Neutrophil (primary cell): ENCODE results near the gene RAX2.

ENCODE experiments used
- H3K27ac ChIP-seq: fragments of 200-600 bp; sonication (generic); 2 replicates; pipeline ENCODE4 v1.5.1; 2016; ENCODE audit warnings: mild to moderate bottlenecking, moderate library complexity
- H3K27me3 ChIP-seq: fragments of 200-600 bp; sonication (generic); 2 replicates; pipeline ENCODE4 v1.6.0; 2016; ENCODE audit warnings: mild to moderate bottlenecking
- H3K36me3 ChIP-seq: fragments of 200-600 bp; sonication (generic); 2 replicates; pipeline ENCODE4 v1.5.1; 2017
- H3K4me1 ChIP-seq, 2 experiments: fragments of 200-600 bp in 1 of 2; sonication (generic) in 1 of 2; 1 replicate in 1 of 2; 2 replicates in 1 of 2; pipeline versions ENCODE4 v1.5.1 to v1.6.1; 2013 to 2016; ENCODE audit warnings: low read depth in 1 of 2, low read length in 1 of 2, mild to moderate bottlenecking in 1 of 2, moderate library complexity in 1 of 2; ENCODE audit not compliant: control insufficient read depth in 1 of 2, insufficient read depth in 1 of 2
- H3K4me3 ChIP-seq, 2 experiments: fragments of 200-600 bp in 1 of 2; sonication (generic) in 1 of 2; 1 replicate in 1 of 2; 2 replicates in 1 of 2; pipeline ENCODE4 v1.5.1; 2013 to 2016; ENCODE audit warnings: low read depth in 1 of 2, low read length in 1 of 2, mild to moderate bottlenecking in 1 of 2, moderate library complexity in 1 of 2
- H3K9me3 ChIP-seq: fragments of 200-600 bp; sonication (generic); 2 replicates; pipeline ENCODE4 v1.5.1; 2016
- CTCF ChIP-seq: fragments of 200-600 bp; sonication (generic); IDR thresholded peaks from 2 replicates; pipeline ENCODE4 v1.5.1; 2016; ENCODE audit warnings: antibody characterized with exemption

The RAX2 gene

DNA sequence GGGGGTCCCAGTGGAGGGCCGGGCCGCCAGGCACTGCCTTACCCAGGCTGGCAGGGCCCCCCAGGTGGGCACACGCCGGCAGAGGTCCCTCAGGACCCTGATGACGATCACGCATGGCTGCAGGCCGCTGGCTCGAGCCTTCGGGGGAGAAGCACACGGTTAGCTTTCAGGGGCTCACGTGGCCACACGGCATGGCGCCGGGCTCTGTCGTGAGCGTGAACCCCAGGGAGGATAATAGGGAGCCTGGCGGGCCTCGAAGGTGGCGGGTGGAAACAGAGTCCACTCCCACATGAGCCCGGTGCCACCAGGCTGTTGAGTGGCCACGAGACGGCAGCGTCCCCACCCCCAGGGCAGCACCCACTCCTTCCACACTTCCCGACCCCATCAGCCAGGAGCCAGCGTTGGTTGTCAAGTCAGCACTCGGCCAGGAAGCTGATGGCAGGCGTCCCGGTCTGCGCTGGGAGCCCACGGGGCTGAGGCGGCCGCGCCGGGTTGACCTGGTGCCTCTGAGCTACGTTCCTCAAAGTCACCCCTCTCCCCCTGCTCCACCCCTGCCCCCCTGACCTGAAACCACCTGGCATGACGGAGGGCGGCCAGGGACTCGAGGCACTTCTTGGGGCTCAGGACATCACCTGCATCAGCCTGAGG, 38.8 kb upstream of the RAX2 start:
- no peak for TF ChIP-seq CTCF
- no peaks in the 10 kb centered on the region for H3K36me3 ChIP-seq
- no peak overlapping the region for H3K4me3 ChIP-seq
- H3K9me3 ChIP-seq = no peaks in the 10 kb centered on the region
- no peaks in the 10 kb centered on the region for H3K27me3 ChIP-seq
- H3K27ac ChIP-seq = peak overlapping the region; percentile 92
- H3K4me1 ChIP-seq = peaks cover 53 to 55% of the 10 kb centered on the region in 2 experiments

- Histone ChIP-seq H3K27ac (peak overlapping the region; percentile 92), H3K4me1 (peaks cover 52 to 53% of the 10 kb centered on the region in 2 experiments), H3K36me3 (no peaks in the 10 kb centered on the region), H3K9me3 (no peaks in the 10 kb centered on the region), H3K27me3 (no peaks in the 10 kb centered on the region), H3K4me3 (no peak overlapping the region)
- no peak for TF ChIP-seq CTCF
Observed at GRCh38 chr19:3809881-3810707, 38.1 kb upstream of the RAX2 start.

DNA sequence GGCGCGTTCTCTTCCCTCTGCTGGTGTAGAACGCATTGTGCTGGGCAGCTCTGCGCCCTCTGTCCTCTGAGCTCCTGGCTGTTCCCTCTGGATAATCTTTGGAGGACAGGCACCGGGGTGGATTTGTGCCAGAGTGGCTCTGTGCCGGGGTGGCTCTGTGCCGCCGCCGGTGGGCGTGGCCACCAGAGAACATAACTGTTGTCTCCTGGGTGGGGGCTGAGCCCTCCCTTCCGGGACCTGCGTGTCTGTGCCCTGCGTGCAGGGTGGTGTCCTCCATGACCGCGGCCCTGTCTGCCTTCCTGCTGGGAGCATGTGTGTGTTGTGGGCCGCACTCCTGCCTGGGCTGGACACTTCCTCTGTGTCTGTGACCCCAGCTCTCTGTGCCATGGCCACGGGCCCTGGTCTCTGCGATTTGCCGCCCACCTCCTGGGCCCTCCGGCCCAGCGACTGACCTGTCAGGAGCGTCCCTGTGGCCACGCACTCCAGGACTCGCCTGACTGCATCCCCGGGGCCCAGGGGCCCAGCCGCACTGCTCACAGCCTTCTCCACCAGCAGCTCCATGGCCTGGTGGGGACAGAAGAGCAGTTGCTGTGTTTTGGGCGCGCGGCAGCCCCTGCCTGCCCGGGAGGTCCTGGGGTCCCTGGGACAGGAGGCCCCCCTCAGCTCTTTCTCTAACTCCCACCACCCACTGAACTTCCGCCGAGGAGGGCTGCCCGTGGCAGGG, 36.6 kb upstream of the RAX2 start:
- H3K9me3 ChIP-seq = no peaks in the 10 kb centered on the region
- H3K27me3 ChIP-seq = peaks cover 1% of the 10 kb centered on the region
- TF ChIP-seq CTCF = no peak
- no peak overlapping the region for H3K4me3 ChIP-seq
- peak overlapping the region; percentile 29 for H3K27ac ChIP-seq
- H3K4me1 ChIP-seq = peaks cover 37 to 38% of the 10 kb centered on the region in 2 experiments
- H3K36me3 ChIP-seq = no peaks in the 10 kb centered on the region

- TF ChIP-seq CTCF = no peak
- Histone ChIP-seq H3K27me3 (peaks cover 10% of the 10 kb centered on the region), H3K4me3 (no peak overlapping the region), H3K27ac (no peak overlapping the region), H3K4me1 (peaks cover 29 to 30% of the 10 kb centered on the region in 2 experiments), H3K9me3 (no peaks in the 10 kb centered on the region), H3K36me3 (no peaks in the 10 kb centered on the region)
Observed at GRCh38 chr19:3807574-3808354, 35.7 kb upstream of the RAX2 start.

- Histone ChIP-seq H3K9me3 (no peaks in the 10 kb centered on the region), H3K4me3 (no peak overlapping the region), H3K4me1 (peaks cover 22 to 25% of the 10 kb centered on the region in 2 experiments), H3K27ac (no peak overlapping the region), H3K36me3 (no peaks in the 10 kb centered on the region), H3K27me3 (peaks cover 16% of the 10 kb centered on the region)
- no peak for TF ChIP-seq CTCF
Observed at GRCh38 chr19:3807131-3807480, 35.1 kb upstream of the RAX2 start.
